Stimulated activated CD4-positive, alpha-beta T cell treated with anti-CD3 and anti-CD28 coated beads, Interleukin-4, amount 100 ng/mL, for 48 hours (primary cell): Measurements from ENCODE around the gene ARID4A.
"Not testable (repeated sequence)": the region's sequence is repeated elsewhere in the genome, so short reads cannot be mapped to it uniquely, and the experiment has no call there.

Source experiments
- DNase-seq, 2 donors: peaks; one replicate each; pipeline ENCODE4 v3.0.0-alpha.2; 2020; ENCODE audit warnings: low read depth in 2 of 2

Gene ARID4A

GRCh38 chr14:58362798-58363412 lies 64.5 kb downstream of the ARID4A start:
- DNase-seq, result no peak

GRCh38 chr14:58364316-58364715 lies 66.0 kb downstream of the ARID4A start:
- no peak for DNase-seq

GRCh38 chr14:58367296-58367695 lies 68.9 kb downstream of the ARID4A start:
- DNase-seq, result no peak

GRCh38 chr14:58368956-58369355 lies 70.6 kb downstream of the ARID4A start:
- DNase-seq, result no peak

- no peak for DNase-seq
Measured at GRCh38 chr14:58376791-58377190, 78.4 kb downstream of the ARID4A start.

- DNase-seq, result no peak
Measured at GRCh38 chr14:58390830-58391229, 92.5 kb downstream of the ARID4A start.

- no peak for DNase-seq
Measured at GRCh38 chr14:58395562-58395811, 97.1 kb downstream of the ARID4A start.

- DNase-seq, result peak; percentile 57 to 62
Measured at GRCh38 chr14:58395812-58396788, 97.7 kb downstream of the ARID4A start, which contains the start of gene TOMM20L. Gene TOMM20L, plus strand, starts transcription at chr14:58395930. Its CDS starts 28 bp downstream, at chr14:58395958.

- no peak for DNase-seq
Measured at GRCh38 chr14:58397156-58397555, 98.8 kb downstream of the ARID4A start.

GRCh38 chr14:58398495-58398894 lies 100.1 kb downstream of the ARID4A start:
- DNase-seq, result no peak

GRCh38 chr14:58398895-58399294 lies 100.5 kb downstream of the ARID4A start:
- no peak for DNase-seq

- no peak for DNase-seq
Measured at GRCh38 chr14:58401587-58401986, 103.2 kb downstream of the ARID4A start.

GRCh38 chr14:58408681-58409215 lies 110.4 kb downstream of the ARID4A start:
- no peak for DNase-seq

- no peak for DNase-seq
Measured at GRCh38 chr14:58414845-58415244, 116.5 kb downstream of the ARID4A start.

- DNase-seq, result no peak
Measured at GRCh38 chr14:58415636-58416547, 117.5 kb downstream of the ARID4A start.

GRCh38 chr14:58416934-58417333 lies 118.6 kb downstream of the ARID4A start:
- DNase-seq, result not testable (repeated sequence)
